Measurements from ENCODE around the gene STARD7.

STARD7 gene

GRCh38 chr2:96195410-96196066, 13.1 kb downstream of the STARD7 start:
- no peak for DNase-seq

DNA sequence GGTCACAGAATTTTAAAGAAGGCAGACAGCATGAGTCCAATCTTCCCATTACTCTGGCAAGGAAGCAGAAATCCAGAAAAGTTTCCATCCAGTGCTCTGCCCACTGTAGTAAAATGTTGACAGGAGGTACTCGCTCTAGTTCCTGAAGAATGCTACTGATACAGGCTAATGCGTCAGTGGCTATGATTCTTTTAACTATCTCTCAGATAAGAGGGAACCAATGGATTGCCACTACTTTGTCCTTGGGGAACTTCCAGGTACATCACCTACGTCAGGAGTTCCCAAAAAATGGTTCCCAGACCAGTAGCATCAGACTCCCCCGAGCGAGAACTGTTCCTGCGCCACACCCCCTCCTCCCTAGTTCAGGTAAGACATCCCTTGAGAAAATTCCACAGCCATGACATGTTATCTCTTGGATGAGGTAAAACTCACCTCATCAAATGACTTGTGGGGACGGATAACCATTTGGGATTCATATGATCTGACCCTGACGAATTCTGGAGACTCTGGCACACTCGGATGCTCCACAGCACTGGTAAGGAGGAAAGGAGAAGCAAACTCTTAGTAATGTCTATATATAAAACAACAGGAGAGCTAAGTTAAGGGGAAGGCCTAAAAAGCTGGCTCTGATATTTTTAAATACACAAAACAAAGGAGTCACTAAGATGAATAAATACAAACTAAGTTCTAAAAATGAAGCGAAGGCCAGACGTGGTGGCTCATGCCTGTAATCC, 16.5 kb downstream of the STARD7 start:
- no peak for DNase-seq

GRCh38 chr2:96188821-96189526, 19.7 kb downstream of the STARD7 start:
- DNase-seq = no peak

DNA sequence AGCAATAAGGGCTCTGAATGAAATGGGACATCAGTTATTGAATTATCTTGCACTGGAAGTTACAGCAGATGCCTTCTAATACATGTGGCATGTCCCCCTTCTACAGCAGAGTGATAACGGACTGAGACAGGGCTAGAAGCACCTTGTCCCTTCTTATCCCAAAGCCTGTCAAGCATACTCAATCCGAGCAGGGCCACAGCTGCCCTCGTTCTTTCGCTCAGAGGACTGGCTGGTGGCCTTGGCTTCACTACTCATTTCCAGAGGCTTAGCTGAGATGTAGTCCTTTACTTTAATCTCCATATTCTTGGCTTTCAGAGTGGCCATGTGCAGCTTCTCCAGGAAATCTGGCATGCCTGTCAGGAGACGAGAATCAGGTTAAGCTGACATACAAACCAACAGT, 22.1 kb downstream of the STARD7 start:
- DNase-seq = no peak

GRCh38 chr2:96185516-96185915, 23.1 kb downstream of the STARD7 start:
- no peak for DNase-seq

- DNase-seq = no peak
Observed at GRCh38 chr2:96184989-96185388, 23.6 kb downstream of the STARD7 start.

- no peak for DNase-seq
Observed at GRCh38 chr2:96184188-96184587, 24.4 kb downstream of the STARD7 start.

- no peak for DNase-seq
Observed at GRCh38 chr2:96181529-96181928, 27.1 kb downstream of the STARD7 start.

GRCh38 chr2:96180521-96180920, 28.1 kb downstream of the STARD7 start:
- no peak for DNase-seq

DNA sequence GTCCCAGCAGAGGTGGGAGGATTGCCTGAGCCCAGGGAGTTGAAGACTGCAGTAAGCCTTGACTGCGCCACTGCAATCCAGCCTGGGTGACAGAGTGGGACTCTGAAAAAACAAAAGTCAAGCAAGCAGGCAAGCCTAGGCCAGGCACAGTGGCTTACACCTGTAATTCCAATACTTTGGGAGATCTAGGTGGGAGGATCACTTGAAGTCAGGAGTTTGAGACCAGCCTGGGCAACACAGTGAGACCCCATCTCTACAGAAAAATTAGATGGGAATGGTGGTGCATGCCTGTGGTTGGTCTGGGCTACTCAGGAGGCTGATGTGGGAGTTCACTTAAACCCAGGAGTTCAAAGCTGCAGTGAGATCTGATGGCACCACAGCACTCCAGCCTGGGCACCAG, 28.6 kb downstream of the STARD7 start:
- no peak for DNase-seq

GRCh38 chr2:96176661-96177060, 32.0 kb downstream of the STARD7 start:
- no peak for DNase-seq

DNA sequence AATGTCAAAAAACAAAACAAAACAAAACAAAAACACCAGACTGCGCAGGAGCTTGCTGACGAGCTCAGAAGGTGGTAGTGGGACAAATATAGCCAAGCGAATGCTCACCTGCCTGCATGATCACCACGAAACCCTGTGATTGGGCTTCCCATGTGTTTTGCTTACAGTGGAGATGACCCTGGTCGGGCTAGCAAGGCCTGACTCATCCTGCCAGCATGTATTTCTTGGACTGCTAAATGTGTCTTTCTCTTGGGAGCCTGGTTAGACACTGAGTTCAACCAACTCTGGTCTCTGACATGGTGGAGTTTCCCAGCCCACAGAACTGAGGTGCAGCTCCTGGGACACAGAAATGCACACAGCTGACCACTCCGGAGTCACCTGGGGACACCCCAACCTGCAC, 32.7 kb downstream of the STARD7 start:
- no peak for DNase-seq

DNA sequence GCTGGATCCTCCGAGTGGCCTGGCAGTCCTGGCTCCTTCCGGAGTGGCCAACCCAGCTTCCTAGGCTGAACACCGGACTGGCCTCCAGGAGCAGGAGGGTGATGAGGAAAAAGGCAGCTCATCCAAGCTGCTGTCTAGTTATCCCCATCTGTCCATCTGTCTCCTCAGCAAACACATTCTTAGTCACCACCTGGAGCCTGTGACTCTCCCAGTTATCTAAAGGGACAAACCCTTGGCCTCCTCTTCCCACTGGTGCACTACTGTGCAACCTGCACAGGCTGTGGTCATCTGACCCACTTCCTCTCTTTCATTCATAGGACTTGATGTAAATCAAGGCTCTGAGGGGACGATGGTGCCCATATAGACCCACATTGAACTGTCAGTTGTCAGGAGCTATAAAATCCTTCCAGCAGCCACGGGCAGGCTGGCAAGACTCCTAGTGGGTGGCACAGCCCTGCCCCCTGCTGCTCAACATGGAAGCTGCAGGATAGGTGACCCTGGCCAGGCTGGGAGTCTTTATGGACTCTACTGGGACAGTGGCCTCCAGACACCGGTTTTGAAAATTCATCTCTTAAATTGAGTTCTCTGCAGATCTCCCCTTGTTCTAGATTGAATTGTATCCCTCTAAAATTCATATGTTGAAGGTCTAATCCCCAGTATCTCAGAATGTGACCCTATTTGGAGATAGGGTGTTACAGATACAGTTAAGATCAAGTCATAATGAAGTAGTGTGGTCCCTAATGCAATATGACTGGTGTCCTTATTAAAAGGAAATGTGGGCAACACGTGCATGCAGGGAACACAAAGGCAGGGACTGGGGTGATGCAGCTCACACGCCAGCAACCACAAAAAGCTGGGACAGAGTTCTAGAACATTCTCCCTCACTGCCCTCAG, 34.1 kb downstream of the STARD7 start:
- DNase-seq = peak; percentile 80

DNA sequence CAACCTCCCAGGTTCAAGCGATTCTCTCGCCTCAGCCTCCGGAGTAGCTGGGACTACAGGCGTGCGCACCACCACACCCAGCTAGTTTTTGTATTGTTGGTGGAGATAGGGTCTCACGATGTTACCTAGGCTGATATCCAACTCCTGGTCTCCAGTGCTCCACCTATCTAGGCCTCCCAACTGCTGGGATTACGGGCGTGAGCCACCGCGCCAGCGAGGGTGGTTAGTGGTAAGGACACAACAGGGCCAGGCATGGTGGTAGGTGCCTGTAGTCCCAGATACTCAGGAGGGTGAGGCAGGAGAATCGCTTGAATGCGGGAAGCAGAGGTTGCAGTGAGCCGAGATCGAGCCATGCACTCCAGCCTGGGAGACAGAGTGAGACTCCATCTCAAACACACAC, 36.8 kb downstream of the STARD7 start:
- DNase-seq = no peak

- DNase-seq = no peak
Observed at GRCh38 chr2:96170626-96171025, 38.0 kb downstream of the STARD7 start.

DNA sequence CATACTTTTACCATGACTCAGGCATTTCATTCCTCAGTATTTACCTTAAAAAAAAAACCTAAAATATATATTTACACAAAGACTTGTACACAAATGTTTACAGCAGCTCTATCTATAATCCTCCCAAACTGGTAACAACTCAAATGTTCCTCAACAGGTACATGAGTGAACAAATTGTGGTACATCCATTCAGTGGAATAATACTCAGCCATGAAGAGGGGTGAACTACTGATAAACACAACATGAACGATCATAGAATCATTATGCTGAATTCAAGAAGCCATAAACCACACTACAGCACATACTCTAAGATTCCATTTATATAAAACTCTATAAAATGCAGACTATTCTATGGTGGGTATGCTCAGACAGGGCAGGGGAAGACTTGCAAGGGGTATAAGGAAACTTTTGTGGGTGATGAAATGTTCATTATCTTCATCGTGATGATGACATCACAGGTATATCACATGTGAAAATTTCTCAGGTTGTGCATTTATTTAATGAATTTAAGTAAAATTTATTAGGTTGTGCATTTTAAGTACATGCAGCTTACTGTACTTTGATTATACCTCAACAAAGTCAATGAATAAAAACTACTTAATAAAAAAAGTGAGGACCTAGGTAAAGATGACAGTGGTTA, 38.6 kb downstream of the STARD7 start:
- no peak for DNase-seq

- no peak for DNase-seq
Observed at GRCh38 chr2:96167407-96168013, 41.1 kb downstream of the STARD7 start.

GRCh38 chr2:96164459-96165184, 44.0 kb downstream of the STARD7 start:
- DNase-seq = peak; percentile 72

GRCh38 chr2:96163768-96164429, 44.7 kb downstream of the STARD7 start:
- DNase-seq = peak; percentile 51

DNA sequence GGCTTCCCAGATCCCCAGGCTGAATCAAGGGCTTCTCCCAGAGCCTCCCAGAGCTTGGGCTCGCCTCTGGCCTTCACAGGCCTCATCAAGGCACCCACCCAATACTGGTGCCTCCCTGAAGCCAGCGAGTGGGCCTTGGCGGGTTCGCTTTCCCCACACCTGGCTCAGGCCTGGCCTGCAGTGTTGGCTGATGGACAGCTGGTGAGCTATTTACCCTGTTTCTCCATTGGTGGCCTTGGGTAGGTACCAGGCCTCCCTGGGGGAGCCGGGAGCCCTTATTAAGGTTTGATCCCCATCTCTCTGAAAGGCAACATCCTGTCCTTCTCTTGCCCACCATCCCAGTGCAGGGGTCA, 45.2 kb downstream of the STARD7 start:
- DNase-seq = no peak

DNA sequence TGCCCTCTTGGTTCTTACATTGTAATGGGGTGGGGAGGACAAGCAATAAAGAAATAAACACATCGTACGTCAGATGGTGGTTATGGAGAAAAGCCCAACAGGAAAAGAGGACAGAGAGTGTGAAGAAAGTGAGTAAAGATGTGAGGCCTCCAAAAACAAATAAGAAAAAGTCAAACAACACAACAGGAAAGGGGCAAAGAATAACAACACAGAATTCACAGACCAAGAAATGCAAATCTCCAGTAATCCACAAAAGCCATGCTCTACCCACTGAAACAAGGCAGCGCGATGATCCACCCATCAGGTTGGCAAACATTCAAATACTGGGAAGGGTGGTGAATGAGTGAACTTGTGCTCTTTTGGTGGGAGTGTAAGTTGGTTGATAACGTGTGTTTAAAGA, 46.7 kb downstream of the STARD7 start:
- DNase-seq = no peak

Measured in CD4-positive, alpha-beta T cell treated with Interleukin-4 for 4 hours (primary cell).